ACHN (cell line): Measurements from ENCODE around the gene PHYKPL.

ENCODE experiments used
- DNase-seq: peaks from one replicate; pipeline ENCODE4 v3.0.0-alpha.2; 2015
- in situ Hi-C: cut with HindIII; loops from 2 replicates; pipeline ENCODE4 v1.10.0; 2017; ENCODE audit warnings: low sequenced_read_pairs, low pct_ligation_motif_present, low pct_unique_long_range_greater_than_20kb

Gene PHYKPL

GRCh38 chr5:178176791-178177190, 55.8 kb downstream of the PHYKPL start:
- DNase-seq, result no peak
- in situ Hi-C loops, result no loop called here

- in situ Hi-C loops, result no loop called here
- DNase-seq, result no peak
These were observed 58.1 kb downstream of the PHYKPL start for GRCh38 chr5:178174456-178174855.

- in situ Hi-C loops, result no loop called here
- DNase-seq, result no peak
These were observed 62.1 kb downstream of the PHYKPL start for GRCh38 chr5:178170455-178170854.

GRCh38 chr5:178165581-178165980, 67.0 kb downstream of the PHYKPL start:
- in situ Hi-C loops, result no loop called here

GRCh38 chr5:178163772-178164735, 68.5 kb downstream of the PHYKPL start:
- DNase-seq, result peak; percentile 71
- in situ Hi-C loops, result no loop called here

More at GRCh38 chr5:178165581-178165980, 67.0 kb downstream of the PHYKPL start:
- no peak for DNase-seq

GRCh38 chr5:178162481-178162880, 70.1 kb downstream of the PHYKPL start:
- in situ Hi-C loops, result no loop called here
- DNase-seq, result no peak

DNA sequence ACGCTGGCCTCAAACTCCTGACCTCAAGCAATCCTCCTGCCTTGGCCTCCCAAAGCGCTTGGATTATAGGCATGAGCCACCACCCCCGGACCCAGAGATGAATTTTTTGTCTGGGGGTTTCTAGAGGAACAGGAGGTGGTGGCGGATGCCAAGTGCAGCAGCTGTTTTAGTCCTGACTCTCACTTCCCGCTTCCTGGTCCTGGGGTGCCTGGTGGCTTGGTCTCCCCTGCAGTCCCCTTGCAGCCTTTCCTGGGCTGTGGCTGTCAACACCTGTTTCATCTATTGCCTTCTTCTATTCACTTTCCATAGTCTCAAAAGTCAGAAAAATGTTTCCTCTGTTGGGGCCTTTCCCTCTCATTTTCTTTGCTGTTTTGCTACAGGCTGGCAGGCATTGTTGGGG, 72.4 kb downstream of the PHYKPL start:
- in situ Hi-C loops, result no loop called here
- DNase-seq, result no peak
